Stomach (tissue), 9 donors: ENCODE data around the gene APOL1. TPM values are rescaled to one million over a fixed set of nuclear protein-coding genes. Genes with fewer than 3 reads are reported as not detected.

Source experiments
- DNase-seq, 2 donors: peaks; one replicate each; pipeline versions ENCODE4 v3.0.0 to v3.0.0-alpha.2; 2013 to 2019
- H3K27ac ChIP-seq, 5 donors: fragments of 200-600 bp in 4 of 5; sonication (generic) in 4 of 5; one replicate each; pipeline ENCODE4 v1.5.1; 2013 to 2019; ENCODE audit warnings: mild to moderate bottlenecking in 1 of 5, moderate library complexity in 1 of 5
- H3K27me3 ChIP-seq, 3 donors: fragments of 200-600 bp; sonication (generic); one replicate each; pipeline ENCODE4 v1.5.1; 2017 to 2019; ENCODE audit warnings: mixed run types in 1 of 3
- H3K36me3 ChIP-seq, 4 donors: fragments of 200-600 bp; sonication (generic); 1 replicate in 3 of 4; 2 replicates in 1 of 4; pipeline ENCODE4 v1.5.1; 2016 to 2019
- H3K4me1 ChIP-seq, 4 donors: fragments of 200-600 bp; sonication (generic); one replicate each; pipeline ENCODE4 v1.5.1; 2016 to 2019
- H3K4me3 ChIP-seq, 4 donors: fragments of 200-600 bp; sonication (generic) in 3 of 4; one replicate each; pipeline ENCODE4 v1.5.1; 2016 to 2019; ENCODE audit warnings: mild to moderate bottlenecking in 1 of 4
- H3K9me3 ChIP-seq, 4 donors: fragments of 200-600 bp; sonication (generic); one replicate each; pipeline ENCODE4 v1.5.1; 2016 to 2019
- CTCF ChIP-seq, 7 experiments: fragments of 450-650 bp in 4 of 7; fragments of 200-600 bp in 3 of 7; sonication (generic) in 3 of 7; IDR thresholded peaks; one replicate each; pipeline ENCODE4 v1.5.1; 2016 to 2019; ENCODE audit warnings: antibody characterized with exemption in 7 of 7, control low read depth in 2 of 7, mild to moderate bottlenecking in 1 of 7
- EP300 ChIP-seq: sonication (generic); formaldehyde crosslinking; IDR thresholded peaks from one replicate; pipeline ENCODE4 v1.6.1; 2017; ENCODE audit warnings: antibody characterized with exemption
- POLR2A ChIP-seq, 4 donors: fragments of 450-650 bp; IDR thresholded peaks; one replicate each; pipeline ENCODE4 v1.6.1; 2016; ENCODE audit warnings: antibody characterized with exemption in 4 of 4, control low read depth in 2 of 4, mild to moderate bottlenecking in 1 of 4, moderate library complexity in 1 of 4
- POLR2AphosphoS5 ChIP-seq, 3 donors: sonication (generic); formaldehyde crosslinking; IDR thresholded peaks; one replicate each; pipeline ENCODE4 v1.6.1; 2016; ENCODE audit warnings: antibody characterized with exemption in 3 of 3
- WGBS, 5 donors: extraction: QIAGEN DNeasy Blood & Tissue Kit in 3 of 5; methylation state at CpG; one replicate each; pipeline versions ENCODE4 v1.1.5 to v1.1.7; 2013 to 2018; 5-methylcytosine and 5-hydroxymethylcytosine counted together
- intact Hi-C: fragments of 100-400 bp; cut with DNase I; formaldehyde crosslinking; loops from one replicate; pipeline ENCODE4 v1.15.1; 2023; ENCODE audit warnings: low total_unique reads
- polyA plus RNA-seq, 3 donors: library from polyadenylated mRNA; stranded (reverse); fragments of 200-250 nt; gene quantifications; one replicate each; pipeline ENCODE4 v1.2.3, GENCODE V29; 2013
- total RNA-seq, 5 donors: library from RNA; depleted of rRNA; stranded (reverse); fragments of >200 nt; gene quantifications; one replicate each; pipeline versions ENCODE4 v1.1.0 to v1.2.3, GENCODE V29; 2014 to 2016
- donor health status: healthy with polysubstance abuse.
- donor health status: Bipolar disorder and iron deficiency.
- donor health status: healthy.

Gene APOL1
- total and polyA plus RNA-seq, 8 donors = 5.2 to 87.5 (median 38.5) TPM

- Histone ChIP-seq H3K4me3 (no peak overlapping the region), H3K27me3 (no peaks in the 10 kb centered on the region), H3K9me3 (no peaks in the 10 kb centered on the region), H3K27ac (no peak overlapping the region), H3K4me1 (peaks cover 20 to 50% (median 38%) of the 10 kb centered on the region in 4 donors), H3K36me3 (peaks cover 44 to 90% (median 68%) of the 10 kb centered on the region in 4 donors)
- TF ChIP-seq EP300 (no peak), POLR2AphosphoS5 (IDR thresholded peaks at IDR 0.05) (no peak), POLR2A (IDR thresholded peaks at IDR 0.05) (no peak), CTCF (IDR thresholded peaks at IDR 0.05) (no peak)
- WGBS, 5 donors = 66 to 76% (median 71%) methylated on average over 13 of the region's 13 CpGs
- DNase-seq = no peak
- intact Hi-C loops = no loop called here
Observed at GRCh38 chr22:36232715-36233401, 20.1 kb upstream of the APOL1 start.

- Histone ChIP-seq H3K4me1 (peaks cover 29 to 59% (median 47%) of the 10 kb centered on the region in 4 donors), H3K27me3 (no peaks in the 10 kb centered on the region), H3K4me3 (no peak overlapping the region), H3K36me3 (peaks cover 36 to 80% (median 59%) of the 10 kb centered on the region in 4 donors), H3K27ac (no peak overlapping the region), H3K9me3 (no peaks in the 10 kb centered on the region)
- 85 to 93% (median 90%) methylated on average over 7 of the region's 7 CpGs for WGBS, 5 donors
- DNase-seq = no peak
- TF ChIP-seq CTCF (IDR thresholded peaks at IDR 0.05) = no peak
- no peak for TF ChIP-seq POLR2A (IDR thresholded peaks at IDR 0.05)
- TF ChIP-seq POLR2AphosphoS5 (IDR thresholded peaks at IDR 0.05) = no peak
- no peak for TF ChIP-seq EP300
- intact Hi-C loops = no loop called here
Observed at GRCh38 chr22:36233796-36234195, 19.1 kb upstream of the APOL1 start.

DNA sequence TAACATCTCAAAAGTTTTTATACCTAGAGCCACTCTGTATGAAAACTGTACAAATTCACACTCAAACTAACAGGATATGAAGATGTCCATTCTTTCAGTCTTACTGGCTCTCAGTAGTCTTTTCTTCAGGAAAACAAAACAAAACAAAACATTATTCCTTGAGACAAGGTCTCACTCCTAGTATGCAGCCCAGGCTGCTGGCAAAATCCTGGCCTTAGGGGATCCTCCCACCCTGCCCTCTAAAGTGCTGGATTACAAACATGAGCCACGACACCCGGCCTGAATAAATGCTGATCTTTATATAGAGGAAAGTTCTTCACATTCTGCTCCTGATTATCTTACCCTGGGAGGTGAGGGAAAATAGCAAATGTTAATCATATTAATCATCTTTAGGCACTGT lies 18.7 kb upstream of the APOL1 start:
- Histone ChIP-seq H3K9me3 (no peaks in the 10 kb centered on the region), H3K4me1 (peaks cover 31 to 60% (median 48%) of the 10 kb centered on the region in 4 donors), H3K4me3 (peak overlapping the region in 1 of 4 donors; percentile 69), H3K36me3 (peaks cover 33 to 76% (median 55%) of the 10 kb centered on the region in 4 donors), H3K27ac (no peak overlapping the region), H3K27me3 (no peaks in the 10 kb centered on the region)
- 37 to 76% (median 72%) methylated on average over 2 of the region's 2 CpGs for WGBS, 5 donors
- no peak for DNase-seq
- intact Hi-C loops = no loop called here
- TF ChIP-seq POLR2AphosphoS5 (IDR thresholded peaks at IDR 0.05) (no peak), CTCF (IDR thresholded peaks at IDR 0.05) (no peak), POLR2A (IDR thresholded peaks at IDR 0.05) (no peak), EP300 (no peak)

GRCh38 chr22:36234919-36235318 lies 18.0 kb upstream of the APOL1 start:
- peak overlapping the region in 1 of 4 donors; percentile 69 for H3K4me3 ChIP-seq
- no peak overlapping the region for H3K27ac ChIP-seq
- H3K36me3 ChIP-seq = peaks cover 28 to 69% (median 48%) of the 10 kb centered on the region in 4 donors
- intact Hi-C loops = no loop called here
- DNase-seq = no peak
- H3K4me1 ChIP-seq = peaks cover 35 to 64% (median 54%) of the 10 kb centered on the region in 4 donors
- no peaks in the 10 kb centered on the region for H3K9me3 ChIP-seq
- 54 to 71% (median 67%) methylated on average over 2 of the region's 2 CpGs for WGBS, 5 donors
- TF ChIP-seq POLR2AphosphoS5 (IDR thresholded peaks at IDR 0.05) = no peak
- TF ChIP-seq POLR2A (IDR thresholded peaks at IDR 0.05) = no peak
- no peak for TF ChIP-seq EP300
- no peak for TF ChIP-seq CTCF (IDR thresholded peaks at IDR 0.05)
- no peaks in the 10 kb centered on the region for H3K27me3 ChIP-seq
